GM18505 (cell line): ENCODE data around the gene MCRIP1.

ENCODE experiments used
- ATAC-seq: cut with Tn5 transposase; IDR thresholded peaks from one replicate; pipeline ENCODE4 v1.9.1; 2021; ENCODE audit not compliant: unreplicated experiment
- POLR2A ChIP-seq: IDR thresholded peaks from 4 replicates; pipeline ENCODE4 v1.6.1; 2011; ENCODE audit warnings: borderline replicate concordance; ENCODE audit not compliant: insufficient read depth, insufficient read length; ENCODE audit errors: extremely low read depth

The MCRIP1 gene

DNA sequence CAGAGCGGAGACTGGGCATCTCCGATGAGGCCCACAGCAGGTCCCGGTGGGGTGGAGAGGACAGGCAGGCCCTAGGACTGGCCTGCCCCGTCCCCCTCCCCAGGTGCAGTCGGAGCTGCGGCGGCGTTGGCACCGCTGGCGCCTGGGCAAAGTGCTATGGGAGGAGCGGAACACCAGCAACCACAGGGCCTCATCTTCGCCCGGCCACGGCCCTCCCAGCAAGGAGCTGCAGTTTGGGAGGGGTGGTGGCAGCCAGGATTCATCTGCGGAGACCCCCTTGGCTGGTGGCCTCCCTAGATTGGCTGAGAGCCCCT is 19.8 kb downstream of the MCRIP1 start:
- no peak for ATAC-seq

DNA sequence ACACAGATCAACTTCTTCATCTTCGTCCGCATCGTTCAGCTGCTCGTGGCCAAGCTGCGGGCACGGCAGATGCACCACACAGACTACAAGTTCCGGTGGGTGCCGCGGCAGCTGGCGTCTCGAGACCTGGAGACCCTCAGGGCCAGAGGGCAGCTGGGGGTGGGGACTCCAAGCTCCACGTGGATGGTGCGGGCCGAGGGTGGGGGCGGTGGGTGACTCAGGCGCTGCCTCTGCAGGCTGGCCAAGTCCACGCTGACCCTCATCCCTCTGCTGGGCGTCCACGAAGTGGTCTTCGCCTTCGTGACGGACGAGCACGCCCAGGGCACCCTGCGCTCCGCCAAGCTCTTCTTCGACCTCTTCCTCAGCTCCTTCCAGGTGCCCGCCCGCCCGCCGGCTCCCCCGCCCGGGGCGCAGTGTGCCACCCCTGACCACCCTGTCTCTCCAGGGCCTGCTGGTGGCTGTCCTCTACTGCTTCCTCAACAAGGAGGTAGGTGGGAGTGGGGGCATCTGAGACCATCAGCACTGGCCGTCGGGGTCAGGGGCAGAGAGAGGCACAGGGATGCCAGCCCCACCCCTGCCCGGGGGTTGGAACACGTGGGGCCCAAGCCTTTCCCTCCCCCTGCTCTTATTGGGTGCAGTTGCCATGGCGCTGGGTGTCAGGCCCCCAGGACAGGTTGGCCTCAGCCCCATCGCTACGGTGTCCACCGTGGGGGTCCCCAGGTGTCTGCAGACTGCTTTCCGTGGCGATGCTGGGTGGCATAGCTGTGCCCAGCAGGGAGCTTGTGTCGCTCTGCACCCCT is 20.3 kb downstream of the MCRIP1 start:
- no peak for ATAC-seq
- TF ChIP-seq POLR2A: no peak

More for the DNA sequence above, 19.8 kb downstream of the MCRIP1 start:
- no peak for TF ChIP-seq POLR2A

DNA sequence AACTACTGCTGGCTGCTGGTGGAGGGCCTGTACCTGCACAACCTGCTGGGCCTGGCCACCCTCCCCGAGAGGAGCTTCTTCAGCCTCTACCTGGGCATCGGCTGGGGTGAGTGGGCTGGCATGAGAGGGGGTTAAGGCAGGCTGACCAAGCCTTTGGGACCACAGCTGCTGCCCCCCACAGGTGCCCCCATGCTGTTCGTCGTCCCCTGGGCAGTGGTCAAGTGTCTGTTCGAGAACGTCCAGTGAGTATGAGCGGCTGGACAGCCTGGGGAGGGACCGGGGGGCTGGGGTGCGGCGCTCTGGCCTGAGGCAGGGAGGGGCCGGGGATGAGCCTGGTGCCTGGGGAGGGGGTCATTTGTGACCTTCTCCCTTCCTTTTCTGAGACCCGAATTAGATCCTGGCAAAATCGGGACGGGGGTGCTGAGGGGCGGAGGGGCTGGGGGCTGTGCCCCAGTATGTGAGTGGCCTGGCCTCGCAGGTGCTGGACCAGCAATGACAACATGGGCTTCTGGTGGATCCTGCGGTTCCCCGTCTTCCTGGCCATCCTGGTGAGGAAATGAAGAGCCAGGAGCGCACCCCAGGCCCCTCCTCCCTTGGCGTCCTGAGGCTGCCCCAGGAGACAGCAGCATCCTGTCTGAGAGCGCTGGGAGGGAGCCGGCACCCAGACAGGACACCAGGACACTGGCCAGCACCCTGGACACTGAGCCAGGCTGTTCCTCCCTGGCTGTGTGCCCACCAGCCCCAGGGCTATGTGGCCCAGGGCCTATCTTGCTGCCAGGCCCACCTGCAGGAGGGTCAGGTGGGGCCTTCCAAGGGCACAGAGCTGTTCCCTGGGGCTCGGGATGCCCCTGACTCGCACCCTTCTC is 21.2 kb downstream of the MCRIP1 start:
- TF ChIP-seq POLR2A: no peak
- ATAC-seq: no peak

DNA sequence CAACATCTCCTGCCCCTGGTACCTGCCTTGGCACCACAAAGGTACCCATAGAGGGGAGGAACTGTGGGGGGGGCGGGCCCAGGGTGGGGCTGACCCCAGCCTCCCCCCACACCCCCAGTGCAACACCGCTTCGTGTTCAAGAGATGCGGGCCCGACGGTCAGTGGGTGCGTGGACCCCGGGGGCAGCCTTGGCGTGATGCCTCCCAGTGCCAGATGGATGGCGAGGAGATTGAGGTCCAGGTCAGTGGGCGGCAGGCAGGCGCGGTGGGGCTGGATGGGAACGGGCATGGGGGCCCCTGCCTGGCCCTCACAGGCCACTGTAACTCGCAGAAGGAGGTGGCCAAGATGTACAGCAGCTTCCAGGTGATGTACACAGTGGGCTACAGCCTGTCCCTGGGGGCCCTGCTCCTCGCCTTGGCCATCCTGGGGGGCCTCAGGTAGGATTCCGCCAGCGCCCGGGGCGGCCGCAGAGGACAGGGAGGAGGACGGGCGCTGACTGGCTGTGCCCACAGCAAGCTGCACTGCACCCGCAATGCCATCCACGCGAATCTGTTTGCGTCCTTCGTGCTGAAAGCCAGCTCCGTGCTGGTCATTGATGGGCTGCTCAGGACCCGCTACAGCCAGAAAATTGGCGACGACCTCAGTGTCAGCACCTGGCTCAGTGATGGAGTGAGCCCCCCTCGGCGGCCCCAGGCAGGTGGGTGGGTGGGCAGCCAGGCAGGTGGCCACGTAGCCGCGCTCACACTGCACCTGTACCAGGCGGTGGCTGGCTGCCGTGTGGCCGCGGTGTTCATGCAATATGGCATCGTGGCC is 22.0 kb downstream of the MCRIP1 start:
- no peak for TF ChIP-seq POLR2A
- ATAC-seq: no peak

DNA sequence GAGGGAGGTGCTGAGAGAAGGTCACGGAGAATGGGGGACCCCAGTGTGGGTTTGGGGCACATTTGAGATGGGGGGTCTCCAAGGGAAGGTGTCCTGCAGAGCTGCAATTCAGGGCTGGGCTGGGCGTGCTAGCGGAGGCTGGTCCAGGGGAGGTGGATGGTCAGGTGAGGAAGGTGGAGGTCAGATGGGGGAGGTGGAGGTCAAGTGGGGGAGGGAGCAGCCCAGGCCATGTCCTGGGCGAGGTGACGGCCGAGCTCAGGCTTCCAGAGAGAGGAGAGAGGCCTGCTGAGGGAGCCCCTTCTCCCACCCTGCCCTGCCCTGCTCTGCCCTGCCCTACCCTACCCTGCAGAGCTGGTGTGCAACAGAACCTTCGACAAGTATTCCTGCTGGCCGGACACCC is 22.6 kb downstream of the MCRIP1 start:
- no peak for TF ChIP-seq POLR2A
- ATAC-seq: no peak

DNA sequence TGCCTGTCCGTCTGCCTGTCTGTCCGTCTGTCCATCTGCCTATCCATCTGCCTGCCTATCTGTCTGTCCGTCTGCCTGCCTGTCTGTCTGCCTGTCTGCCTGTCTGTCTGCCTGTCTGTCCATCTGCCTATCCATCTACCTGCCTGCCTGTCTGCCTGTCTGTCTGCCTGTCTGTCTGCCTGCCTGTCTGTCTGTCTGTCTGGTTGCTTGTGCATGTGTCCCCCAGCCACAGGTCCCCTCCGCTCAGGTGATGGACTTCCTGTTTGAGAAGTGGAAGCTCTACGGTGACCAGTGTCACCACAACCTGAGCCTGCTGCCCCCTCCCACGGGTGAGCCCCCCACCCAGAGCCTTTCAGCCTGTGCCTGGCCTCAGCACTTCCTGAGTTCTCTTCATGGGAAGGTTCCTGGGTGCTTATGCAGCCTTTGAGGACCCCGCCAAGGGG is 23.5 kb downstream of the MCRIP1 start:
- TF ChIP-seq POLR2A: no peak
- ATAC-seq: no peak

DNA sequence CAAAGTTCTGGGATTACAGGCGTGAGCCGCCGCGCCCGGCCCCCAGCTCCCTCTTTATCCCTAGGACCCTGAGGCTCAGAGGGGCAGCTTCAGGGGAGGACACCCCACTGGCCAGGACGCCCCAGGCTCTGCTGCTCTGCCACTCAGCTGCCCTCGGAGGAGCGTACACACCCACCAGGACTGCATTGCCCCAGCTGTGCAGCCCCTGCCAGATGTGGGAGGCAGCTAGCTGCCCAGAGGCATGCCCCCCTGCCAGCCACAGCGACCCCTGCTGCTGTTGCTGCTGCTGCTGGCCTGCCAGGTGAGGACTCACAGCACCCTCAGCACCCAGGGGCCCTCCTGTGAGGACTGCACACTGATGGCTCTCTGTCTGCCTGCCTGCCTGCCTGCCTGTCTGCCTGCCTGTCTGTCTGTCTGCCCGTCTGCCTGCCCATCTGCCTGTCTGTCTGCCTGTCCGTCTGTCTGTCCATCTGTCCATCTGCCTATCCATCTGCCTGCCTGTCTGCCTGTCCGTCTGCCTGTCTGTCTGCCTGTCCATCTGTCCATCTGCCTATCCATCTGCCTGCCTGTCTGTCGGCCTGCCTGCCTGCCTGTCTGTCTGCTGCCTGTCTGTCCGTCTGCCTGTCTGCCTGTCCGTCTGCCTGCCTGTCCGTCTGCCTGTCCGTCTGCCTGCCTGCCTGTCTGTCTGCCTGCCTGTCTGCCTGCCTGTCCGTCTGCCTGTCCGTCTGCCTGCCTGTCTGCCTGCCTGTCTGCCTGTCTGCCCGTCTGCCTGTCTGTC is 24.1 kb downstream of the MCRIP1 start:
- ATAC-seq: no peak
- TF ChIP-seq POLR2A: no peak

DNA sequence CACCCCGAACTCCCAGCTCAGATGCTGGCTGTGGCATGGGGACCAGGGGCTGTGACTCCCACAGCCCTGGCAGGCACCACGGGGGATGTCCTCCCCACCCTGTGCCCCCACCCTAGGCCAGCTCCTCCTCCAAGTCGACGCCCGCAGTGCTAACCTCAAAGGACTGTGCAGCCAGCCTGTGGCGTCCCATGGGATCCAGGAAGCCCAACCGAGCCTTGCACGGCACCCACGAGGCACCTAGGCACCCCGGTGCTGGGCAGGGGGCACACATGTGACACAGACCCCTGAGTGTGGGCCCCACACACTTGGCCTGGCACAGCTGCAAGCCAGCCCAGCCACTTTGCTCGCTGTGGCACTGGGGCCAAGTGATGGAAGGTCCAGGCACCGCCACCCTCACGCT is 25.3 kb downstream of the MCRIP1 start:
- no peak for TF ChIP-seq POLR2A
- no peak for ATAC-seq

DNA sequence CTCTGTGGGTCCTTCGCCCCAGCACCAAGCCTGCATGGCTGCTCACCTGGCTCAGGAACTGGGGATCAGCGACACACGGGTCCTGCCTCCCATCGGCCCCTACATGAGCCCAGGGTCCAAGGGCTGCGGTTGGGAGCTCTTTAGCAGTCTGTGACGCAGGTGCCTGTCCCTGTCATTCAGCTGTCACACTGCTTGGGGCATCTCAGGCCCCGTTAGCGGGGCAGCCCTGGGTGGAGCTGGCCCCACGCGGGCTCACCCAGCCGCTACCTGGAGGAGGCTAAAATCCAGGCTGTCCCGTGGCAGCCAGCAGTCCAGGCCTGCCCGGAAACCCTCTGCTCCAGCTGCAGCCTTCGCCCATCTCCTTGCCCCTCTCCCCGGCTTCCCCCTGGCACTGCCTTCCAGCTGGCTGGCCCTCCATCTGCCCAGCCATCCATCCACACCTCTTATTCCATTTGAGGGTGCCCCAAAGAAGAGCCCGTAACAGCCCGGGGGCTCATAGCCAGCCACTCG is 25.8 kb downstream of the MCRIP1 start:
- ATAC-seq: no peak
- TF ChIP-seq POLR2A: no peak

DNA sequence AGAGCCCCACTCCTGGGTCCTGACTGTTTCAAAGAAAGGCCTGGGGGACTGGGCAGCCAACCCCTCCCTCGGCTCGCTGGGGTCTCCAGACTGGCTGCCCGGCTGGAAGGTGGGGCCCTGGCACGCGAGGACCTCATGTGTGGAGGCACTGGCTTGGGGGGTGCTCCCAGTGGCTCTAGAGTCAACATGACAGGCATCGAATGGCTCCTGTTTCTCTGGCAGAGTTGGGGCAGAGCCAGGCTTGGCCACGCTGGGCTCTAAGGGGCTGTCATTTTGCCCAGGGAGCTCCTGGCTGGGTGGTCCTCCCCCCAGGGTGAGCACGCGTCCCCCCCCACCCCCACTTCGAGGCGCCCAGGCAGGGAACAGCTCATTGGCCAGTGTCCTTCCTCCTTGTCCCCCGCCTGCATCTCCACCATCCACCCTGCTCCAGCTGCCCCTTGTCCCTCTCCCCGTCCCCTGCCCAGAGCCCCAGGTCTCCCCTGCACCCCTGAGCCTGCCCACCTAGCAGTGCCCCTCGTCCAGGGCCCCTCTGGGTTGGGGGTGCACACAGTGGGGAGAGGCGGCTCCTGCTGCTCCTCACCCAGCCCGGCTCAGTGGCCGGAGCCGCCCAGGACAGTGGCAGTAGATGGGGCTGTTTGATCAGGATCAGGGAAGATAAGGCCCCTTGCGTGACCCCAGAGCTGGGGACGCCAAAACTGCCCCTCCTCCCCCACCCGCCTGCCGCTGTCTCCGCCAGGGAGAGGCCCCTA is 26.5 kb downstream of the MCRIP1 start:
- TF ChIP-seq POLR2A: no peak
- no peak for ATAC-seq

DNA sequence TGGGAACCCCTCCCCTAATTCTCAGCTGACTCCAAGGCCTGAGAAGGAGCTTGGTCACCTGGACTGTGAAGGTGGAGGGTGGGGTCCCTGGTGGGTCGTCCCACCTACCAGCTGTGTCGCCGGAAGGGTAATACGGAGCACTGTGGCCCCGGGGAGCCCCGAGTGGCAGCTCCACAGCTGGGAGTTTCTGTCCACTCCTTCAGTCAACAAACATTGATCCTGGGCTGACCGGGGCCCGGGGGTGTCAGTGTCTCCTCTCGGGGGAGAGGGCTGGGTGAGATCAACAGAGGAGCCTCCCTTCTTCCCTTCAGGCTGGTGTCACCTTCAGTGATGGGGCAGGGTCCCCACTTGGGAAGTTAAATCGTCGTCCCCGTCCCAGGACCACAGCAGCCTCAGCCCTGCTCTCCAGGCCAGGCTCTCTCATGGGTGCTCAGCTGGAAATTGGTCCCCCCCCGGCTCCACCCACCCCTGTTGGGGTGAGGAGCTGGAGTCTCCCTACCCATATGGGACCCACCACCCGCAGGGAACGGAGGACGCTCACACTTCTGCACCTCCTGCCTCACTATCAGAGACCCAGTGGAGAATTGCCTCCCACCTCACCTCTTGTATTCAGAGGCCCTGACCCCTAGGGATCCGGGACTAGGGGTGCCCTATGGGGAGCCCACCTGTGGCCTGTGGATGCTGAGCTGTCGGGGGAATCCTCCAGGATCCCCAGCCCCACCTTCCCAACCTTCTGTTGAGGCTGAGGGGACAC is 27.2 kb downstream of the MCRIP1 start:
- no peak for TF ChIP-seq POLR2A
- ATAC-seq: no peak
